NCI-H510A (cell line): Measurements from ENCODE around the gene H2BK1.

ENCODE experiments used
- DNase-seq: peaks from one replicate; lab custom pipeline; 2025; lab: John Stamatoyannopoulos, UW

H2BK1 gene

GRCh38 chr7:151245360-151246101 lies 35.2 kb upstream of the H2BK1 start:
- DNase-seq, result no peak

GRCh38 chr7:151244841-151245346 lies 34.6 kb upstream of the H2BK1 start:
- DNase-seq, result no peak

- DNase-seq, result no peak
Measured at GRCh38 chr7:151244196-151244840, 34.0 kb upstream of the H2BK1 start.

GRCh38 chr7:151243408-151244195 lies 33.3 kb upstream of the H2BK1 start:
- DNase-seq, result no peak

GRCh38 chr7:151243045-151243349 lies 32.7 kb upstream of the H2BK1 start:
- no peak for DNase-seq

- DNase-seq, result no peak
Measured at GRCh38 chr7:151242159-151243044, 32.1 kb upstream of the H2BK1 start.

- no peak for DNase-seq
Measured at GRCh38 chr7:151241755-151242096, 31.4 kb upstream of the H2BK1 start.

GRCh38 chr7:151240942-151241754 lies 30.9 kb upstream of the H2BK1 start:
- no peak for DNase-seq

- no peak for DNase-seq
Measured at GRCh38 chr7:151240536-151240935, 30.2 kb upstream of the H2BK1 start.

GRCh38 chr7:151239837-151240459 lies 29.7 kb upstream of the H2BK1 start:
- DNase-seq, result no peak

GRCh38 chr7:151238924-151239836 lies 28.9 kb upstream of the H2BK1 start:
- no peak for DNase-seq

GRCh38 chr7:151238190-151238810 lies 28.0 kb upstream of the H2BK1 start:
- no peak for DNase-seq

- no peak for DNase-seq
Measured at GRCh38 chr7:151237244-151238189, 27.2 kb upstream of the H2BK1 start.

GRCh38 chr7:151236406-151236805 lies 26.1 kb upstream of the H2BK1 start:
- DNase-seq, result no peak

- DNase-seq, result no peak
Measured at GRCh38 chr7:151235091-151235787, 25.0 kb upstream of the H2BK1 start.

GRCh38 chr7:151233804-151234203 lies 23.5 kb upstream of the H2BK1 start:
- DNase-seq, result no peak
